Colonic mucosa (tissue), 4 donors: ENCODE measurements around the gene SEC61A1. TPM values are rescaled to one million over a fixed set of nuclear protein-coding genes. Genes with fewer than 3 reads are reported as not detected.
A peak's percentile ranks its signal among the peaks of the same experiment; 100 is the strongest.

Experiments
- DNase-seq: peaks from one replicate; pipeline ENCODE4 v3.0.0-alpha.2; 2020
- H3K27ac ChIP-seq: fragments of 200-600 bp; one replicate; pipeline ENCODE4 v1.8.0; 2021
- H3K27me3 ChIP-seq: fragments of 200-600 bp; one replicate; pipeline ENCODE4 v1.8.0; 2021
- H3K36me3 ChIP-seq: fragments of 200-600 bp; one replicate; pipeline ENCODE4 v1.8.0; 2021
- H3K4me1 ChIP-seq: fragments of 200-600 bp; one replicate; pipeline ENCODE4 v1.8.0; 2021; ENCODE audit warnings: mild to moderate bottlenecking
- H3K4me3 ChIP-seq: fragments of 200-600 bp; one replicate; pipeline ENCODE4 v1.8.0; 2021
- H3K9ac ChIP-seq, 2 donors: one replicate each; pipeline ENCODE4 v1.7.0; 2013; ENCODE audit warnings: control low read depth in 2 of 2, low read depth in 2 of 2, low read length in 2 of 2
- H3K9me3 ChIP-seq: fragments of 200-600 bp; one replicate; pipeline ENCODE4 v1.8.0; 2021
- intact Hi-C: fragments of 100-400 bp; cut with DNase I; formaldehyde crosslinking; loops from one replicate; pipeline ENCODE4 v1.14.1; 2022
- total RNA-seq, 2 donors: library from RNA; stranded (reverse); fragmentation: NEBNext Ultra II Directional in 1 of 2; extraction: Animal tissue kit (Norgen Biotek cat#: 25700) in 1 of 2; gene quantifications; one replicate each; pipeline ENCODE4 v1.2.1, GENCODE V29; 2021
- TF ChIP-seq, protein P1 (sequence below): fragments of 200-600 bp; IDR thresholded peaks from one replicate; pipeline ENCODE4 v1.8.0; 2022; ENCODE audit warnings: antibody characterized with exemption, mild to moderate bottlenecking
- donor health status: healthy.
- donor health status: DM: no; HTN: no; CAD: no.
- donor health status: DM: no; HTN: no; CAD: no.

SEC61A1 gene
- total RNA-seq, 2 donors from 2014 or later = 184 to 250 TPM

DNA sequence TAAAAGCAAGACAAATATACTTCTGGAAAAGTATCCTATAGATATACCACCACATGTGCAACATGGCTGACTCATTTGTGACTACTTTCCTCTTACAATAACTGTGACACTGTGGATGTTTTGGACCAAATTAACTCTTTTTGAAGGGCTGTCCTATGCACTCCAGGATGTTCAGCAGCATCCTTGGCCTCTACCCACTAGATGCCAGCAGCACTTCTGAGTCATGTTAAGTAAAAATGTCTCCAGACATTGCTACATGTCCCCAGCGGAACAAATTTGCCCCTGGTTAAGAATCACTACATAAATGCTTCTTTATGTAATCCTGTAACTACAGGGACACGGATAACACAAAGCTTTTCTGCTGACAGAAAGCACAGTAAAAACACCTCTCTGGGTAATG is 39.3 kb downstream of the SEC61A1 start:
- Histone ChIP-seq H3K4me1 (no peaks in the 10 kb centered on the region), H3K36me3 (no peaks in the 10 kb centered on the region), H3K9me3 (no peaks in the 10 kb centered on the region), H3K27me3 (no peaks in the 10 kb centered on the region), H3K27ac (no peak overlapping the region), H3K4me3 (no peak overlapping the region), H3K9ac (no peak overlapping the region)
- no peak for DNase-seq
- TF ChIP-seq, protein P1, sequence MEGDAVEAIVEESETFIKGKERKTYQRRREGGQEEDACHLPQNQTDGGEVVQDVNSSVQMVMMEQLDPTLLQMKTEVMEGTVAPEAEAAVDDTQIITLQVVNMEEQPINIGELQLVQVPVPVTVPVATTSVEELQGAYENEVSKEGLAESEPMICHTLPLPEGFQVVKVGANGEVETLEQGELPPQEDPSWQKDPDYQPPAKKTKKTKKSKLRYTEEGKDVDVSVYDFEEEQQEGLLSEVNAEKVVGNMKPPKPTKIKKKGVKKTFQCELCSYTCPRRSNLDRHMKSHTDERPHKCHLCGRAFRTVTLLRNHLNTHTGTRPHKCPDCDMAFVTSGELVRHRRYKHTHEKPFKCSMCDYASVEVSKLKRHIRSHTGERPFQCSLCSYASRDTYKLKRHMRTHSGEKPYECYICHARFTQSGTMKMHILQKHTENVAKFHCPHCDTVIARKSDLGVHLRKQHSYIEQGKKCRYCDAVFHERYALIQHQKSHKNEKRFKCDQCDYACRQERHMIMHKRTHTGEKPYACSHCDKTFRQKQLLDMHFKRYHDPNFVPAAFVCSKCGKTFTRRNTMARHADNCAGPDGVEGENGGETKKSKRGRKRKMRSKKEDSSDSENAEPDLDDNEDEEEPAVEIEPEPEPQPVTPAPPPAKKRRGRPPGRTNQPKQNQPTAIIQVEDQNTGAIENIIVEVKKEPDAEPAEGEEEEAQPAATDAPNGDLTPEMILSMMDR = no peak
- intact Hi-C loops = loop anchor here (10.0 kb wide), 2 partner anchors 233 to 513 kb away; no protein-coding TSS in a partner anchor

DNA sequence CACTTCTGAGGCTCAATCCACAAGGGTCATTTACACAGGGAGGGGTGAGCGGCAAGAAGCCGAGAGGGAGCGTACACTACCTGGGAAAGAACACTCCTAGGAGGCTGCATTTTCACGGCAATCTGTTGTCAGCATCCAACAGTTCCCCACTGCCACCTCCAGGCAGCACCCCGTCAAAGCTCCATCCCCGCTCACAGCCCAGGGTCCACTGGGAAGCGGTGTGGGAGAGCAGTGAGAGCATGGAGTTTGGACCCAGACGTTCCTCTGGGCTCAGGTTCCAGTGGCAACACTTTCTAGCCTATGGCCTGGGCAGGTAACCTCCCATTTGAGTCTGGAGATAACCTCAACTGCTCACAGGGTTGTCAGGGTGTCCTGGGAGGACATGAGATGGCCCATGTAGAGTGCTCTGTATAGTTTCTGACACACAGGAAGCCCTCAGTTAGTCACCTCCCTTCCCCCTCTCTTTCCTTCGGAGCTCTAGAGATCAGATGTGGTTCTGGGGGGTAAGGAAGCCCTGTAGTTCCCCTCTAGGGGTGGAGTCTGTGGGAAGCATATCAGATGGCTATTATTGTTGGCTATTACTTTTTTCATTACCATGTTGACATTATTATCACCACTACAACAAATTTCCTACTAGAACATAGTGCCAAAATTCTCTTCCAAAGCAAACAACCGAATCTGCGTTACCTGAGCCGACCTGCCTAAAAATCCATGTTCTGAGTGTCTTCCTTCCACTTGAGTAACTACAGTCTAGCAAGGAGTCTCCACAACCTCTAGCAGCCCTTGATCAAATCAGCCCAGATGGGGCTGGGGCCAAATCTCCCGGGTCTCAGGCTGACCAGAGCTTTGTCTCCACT is 42.3 kb downstream of the SEC61A1 start:
- Histone ChIP-seq H3K27me3 (no peaks in the 10 kb centered on the region), H3K9ac (no peak overlapping the region), H3K27ac (no peak overlapping the region), H3K4me1 (no peaks in the 10 kb centered on the region), H3K9me3 (no peaks in the 10 kb centered on the region), H3K4me3 (no peak overlapping the region), H3K36me3 (no peaks in the 10 kb centered on the region)
- TF ChIP-seq, protein P1 = no peak
- DNase-seq = no peak
- intact Hi-C loops = loop anchor here (5.0 to 10.0 kb wide), 3 partner anchors 230 to 510 kb away; no protein-coding TSS in a partner anchor

DNA sequence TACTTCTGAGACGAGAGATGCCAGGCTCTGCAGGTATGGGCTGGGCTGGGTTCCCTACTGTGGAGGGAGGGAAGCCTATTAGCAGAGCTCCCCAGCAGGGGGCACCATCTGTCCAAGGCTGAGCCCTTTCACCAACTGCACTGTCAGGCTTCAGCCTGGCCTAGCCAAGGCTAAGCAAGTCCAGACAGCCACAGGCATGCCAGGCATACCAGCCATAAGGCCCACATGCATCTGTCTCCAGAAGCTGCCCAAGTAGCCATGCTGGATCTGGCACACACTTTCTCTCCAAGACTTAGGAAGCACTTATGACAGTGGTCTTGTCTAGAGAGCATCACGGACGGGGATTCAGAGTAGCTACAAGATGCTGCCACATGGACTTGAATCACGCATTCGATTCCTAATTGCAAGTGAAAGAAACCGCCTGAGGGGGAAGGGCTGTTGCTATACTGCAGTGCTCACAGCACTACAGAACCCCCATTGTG is 43.0 kb downstream of the SEC61A1 start:
- intact Hi-C loops = loop anchor here (5.0 to 10.0 kb wide), 3 partner anchors 230 to 510 kb away; no protein-coding TSS in a partner anchor
- Histone ChIP-seq H3K9ac (no peak overlapping the region), H3K4me3 (no peak overlapping the region), H3K4me1 (no peaks in the 10 kb centered on the region), H3K27me3 (no peaks in the 10 kb centered on the region), H3K9me3 (no peaks in the 10 kb centered on the region), H3K36me3 (no peaks in the 10 kb centered on the region), H3K27ac (no peak overlapping the region)
- TF ChIP-seq, protein P1 = peak; percentile 64
- DNase-seq = peak; percentile 84

DNA sequence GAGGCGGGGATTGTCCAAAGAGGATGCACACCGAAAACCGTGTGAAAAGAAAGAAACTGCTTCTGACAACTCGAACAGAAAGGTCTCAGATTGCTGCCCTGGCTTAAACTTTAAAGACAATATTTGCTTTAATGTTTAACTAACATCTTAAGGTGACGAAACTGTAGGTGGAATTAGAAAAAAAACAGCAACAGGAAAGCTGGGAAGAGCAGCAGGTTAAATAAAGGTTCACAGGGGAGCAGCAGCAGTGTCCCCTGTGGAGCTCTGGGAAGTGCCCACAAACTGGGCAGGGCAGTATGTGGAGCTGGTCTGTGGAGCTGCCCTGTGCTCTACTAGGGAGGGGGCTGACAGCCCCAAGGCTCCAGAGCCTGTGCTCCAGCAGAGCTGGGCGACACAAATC is 46.0 kb downstream of the SEC61A1 start:
- intact Hi-C loops = loop anchor here (5.0 to 10.0 kb wide), 3 partner anchors 227 to 507 kb away; no protein-coding TSS in a partner anchor
- Histone ChIP-seq H3K27me3 (no peaks in the 10 kb centered on the region), H3K4me1 (no peaks in the 10 kb centered on the region), H3K4me3 (no peak overlapping the region), H3K36me3 (no peaks in the 10 kb centered on the region), H3K27ac (no peak overlapping the region), H3K9ac (no peak overlapping the region), H3K9me3 (no peaks in the 10 kb centered on the region)
- TF ChIP-seq, protein P1 = no peak
- no peak for DNase-seq

DNA sequence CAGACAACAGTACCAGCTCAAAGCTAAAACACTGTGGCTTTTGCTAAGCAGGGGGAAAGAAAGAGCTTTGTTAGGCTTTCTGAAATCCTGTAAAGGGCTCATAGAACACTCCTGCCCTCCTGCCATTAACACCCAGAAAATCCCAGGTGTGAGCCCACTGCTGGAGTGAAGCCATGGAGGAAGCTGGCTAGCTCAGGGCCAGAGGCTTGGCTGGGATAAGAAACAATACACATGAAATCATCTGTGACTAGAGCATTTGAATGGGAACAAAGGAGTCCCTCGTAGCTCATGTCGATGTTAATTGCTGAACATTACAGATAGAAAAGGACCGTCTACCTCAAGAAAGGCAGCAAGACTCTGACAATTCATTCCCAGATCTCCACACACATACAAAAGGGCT is 47.9 kb downstream of the SEC61A1 start:
- Histone ChIP-seq H3K36me3 (no peaks in the 10 kb centered on the region), H3K4me3 (no peak overlapping the region), H3K27me3 (no peaks in the 10 kb centered on the region), H3K9ac (no peak overlapping the region), H3K27ac (no peak overlapping the region), H3K9me3 (no peaks in the 10 kb centered on the region), H3K4me1 (no peaks in the 10 kb centered on the region)
- TF ChIP-seq, protein P1 = no peak
- intact Hi-C loops = no loop called here
- DNase-seq = no peak
